ENCODE results near the gene CALB2. TPM values are rescaled to one million over a fixed set of nuclear protein-coding genes. Genes with fewer than 3 reads are reported as not detected.

The CALB2 gene
- total RNA-seq, 1 experiment from 2014 or later: 0.85 TPM

DNA sequence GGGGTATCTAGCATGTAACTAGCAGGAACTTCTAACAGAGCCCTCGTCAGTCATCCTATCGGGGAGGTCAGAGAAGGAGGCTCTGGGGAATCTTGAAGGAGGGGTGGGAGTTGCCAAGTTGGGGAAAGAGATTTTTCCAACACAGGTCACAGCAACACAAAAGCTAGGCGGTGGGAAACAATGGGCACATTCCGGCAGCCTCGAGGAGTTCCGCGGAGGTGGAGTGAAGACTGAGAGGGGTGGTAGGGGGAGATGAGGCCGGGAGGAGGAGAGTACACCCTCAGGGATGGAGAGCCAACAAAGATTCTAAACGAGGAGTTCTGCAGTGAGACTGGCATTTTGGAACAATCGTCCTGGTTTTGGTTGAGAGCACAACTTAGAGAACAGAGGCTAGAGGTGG is 13.5 kb upstream of the CALB2 start:
- no peak overlapping the region for H3K27ac ChIP-seq (ENCODE audit: insufficient read length, low read depth, low read length)
- no peaks in the 10 kb centered on the region for H3K79me1 ChIP-seq (ENCODE audit: insufficient read depth, low read depth, low read length, poor library complexity, severe bottlenecking)
- H3K79me2 ChIP-seq (ENCODE audit: insufficient read depth, low read length): no peaks in the 10 kb centered on the region
- no peak overlapping the region for H2BK5ac ChIP-seq (ENCODE audit: insufficient read length, low read length)
- H3K23ac ChIP-seq (ENCODE audit: insufficient read length, low read depth, low read length): no peak overlapping the region
- Mint-ChIP-seq H3K9me3 (no peaks in the 10 kb centered on the region), H3K4me1 (peaks cover 12% of the 10 kb centered on the region in 2 experiments), H3K4me3 (no peak overlapping the region), H3K36me3 (ENCODE audit: insufficient read depth in 1 of 3, low read depth in 3 of 3) (no peaks in the 10 kb centered on the region), H3K27me3 (ENCODE audit: low read depth) (peaks cover 9% of the 10 kb centered on the region), H3K27ac (no peak overlapping the region)
- no peak overlapping the region for H4K91ac ChIP-seq (ENCODE audit: insufficient read length, low read depth, low read length)
- H4K20me1 ChIP-seq (ENCODE audit: control insufficient read depth, insufficient read depth, insufficient read length): no peaks in the 10 kb centered on the region
- H3K4me2 ChIP-seq (ENCODE audit: insufficient read depth, insufficient read length, low read length): no peak overlapping the region
- H3K56ac ChIP-seq (ENCODE audit: insufficient read length, low read depth, low read length): no peak overlapping the region
- H3K14ac ChIP-seq (ENCODE audit: insufficient read depth, low read length): peak overlapping the region; percentile 47; the same call in 1 of the 2 replicates
- H2BK20ac ChIP-seq (ENCODE audit: low read depth, low read length, poor library complexity, severe bottlenecking): no peak overlapping the region
- no peak overlapping the region for H2BK12ac ChIP-seq (ENCODE audit: insufficient read length, low read depth, low read length)
- H3T11ph ChIP-seq (ENCODE audit: low read length): no peak overlapping the region
- H2BK15ac ChIP-seq (ENCODE audit: low read depth, low read length): no peak overlapping the region
- no peak overlapping the region for H3K4ac ChIP-seq (ENCODE audit: low read depth, low read length)
- no CpG with 5 or more reads among the region's 10 CpGs for WGBS (ENCODE audit: extremely low coverage, insufficient read length, low lambda C conversion rate)
- peak; percentile 27 for DNase-seq
- H4K5ac ChIP-seq (ENCODE audit: insufficient read length, low read depth, low read length): no peak overlapping the region
- H2AK5ac ChIP-seq (ENCODE audit: insufficient read length, low read length): no peak overlapping the region
- no peak overlapping the region for H4K8ac ChIP-seq (replicated peaks; ENCODE audit: insufficient read length, low read depth, low read length)
- TF ChIP-seq, protein P1, sequence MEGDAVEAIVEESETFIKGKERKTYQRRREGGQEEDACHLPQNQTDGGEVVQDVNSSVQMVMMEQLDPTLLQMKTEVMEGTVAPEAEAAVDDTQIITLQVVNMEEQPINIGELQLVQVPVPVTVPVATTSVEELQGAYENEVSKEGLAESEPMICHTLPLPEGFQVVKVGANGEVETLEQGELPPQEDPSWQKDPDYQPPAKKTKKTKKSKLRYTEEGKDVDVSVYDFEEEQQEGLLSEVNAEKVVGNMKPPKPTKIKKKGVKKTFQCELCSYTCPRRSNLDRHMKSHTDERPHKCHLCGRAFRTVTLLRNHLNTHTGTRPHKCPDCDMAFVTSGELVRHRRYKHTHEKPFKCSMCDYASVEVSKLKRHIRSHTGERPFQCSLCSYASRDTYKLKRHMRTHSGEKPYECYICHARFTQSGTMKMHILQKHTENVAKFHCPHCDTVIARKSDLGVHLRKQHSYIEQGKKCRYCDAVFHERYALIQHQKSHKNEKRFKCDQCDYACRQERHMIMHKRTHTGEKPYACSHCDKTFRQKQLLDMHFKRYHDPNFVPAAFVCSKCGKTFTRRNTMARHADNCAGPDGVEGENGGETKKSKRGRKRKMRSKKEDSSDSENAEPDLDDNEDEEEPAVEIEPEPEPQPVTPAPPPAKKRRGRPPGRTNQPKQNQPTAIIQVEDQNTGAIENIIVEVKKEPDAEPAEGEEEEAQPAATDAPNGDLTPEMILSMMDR (conservative IDR thresholded peaks at IDR 0.05): no peak
- H2BK120ac ChIP-seq (ENCODE audit: low read depth, low read length, poor library complexity, severe bottlenecking): no peak overlapping the region
- H3K27me3 ChIP-seq (ENCODE audit: insufficient read depth, low read length): no peaks in the 10 kb centered on the region
- no peaks in the 10 kb centered on the region for H3K4me1 ChIP-seq (ENCODE audit: insufficient read depth, low read length)
- H2AFZ ChIP-seq (ENCODE audit: low read length): no peak overlapping the region
- H3K18ac ChIP-seq (ENCODE audit: insufficient read length, low read depth, low read length): no peak overlapping the region
- H3K23me2 ChIP-seq (ENCODE audit: insufficient read length, low read depth, low read length, poor library complexity, severe bottlenecking): no peaks in the 10 kb centered on the region
- no peak overlapping the region for H3K9ac ChIP-seq (ENCODE audit: extremely low read depth, insufficient read length, low read length)
- no peaks in the 10 kb centered on the region for H3K9me3 ChIP-seq (ENCODE audit: control insufficient read depth, low read depth, low read length)
